ENCODE data around the gene POMT2. TPM values are rescaled to one million over a fixed set of nuclear protein-coding genes. Genes with fewer than 3 reads are reported as not detected.

Gene POMT2
- total RNA-seq, 1 donor from 2014 or later: 46.8 TPM

- peaks cover 5% of the 10 kb centered on the region for H3K36me3 Mint-ChIP-seq (ENCODE audit: low read depth)
- H3K4me1 Mint-ChIP-seq: peaks cover 8% of the 10 kb centered on the region
- H3K9me3 Mint-ChIP-seq: no peaks in the 10 kb centered on the region
- H3K27me3 Mint-ChIP-seq (ENCODE audit: low read depth): peaks cover 46% of the 10 kb centered on the region
- no peak for DNase-seq (ENCODE audit: low read depth, low spot score)
- no peak overlapping the region for H3K27ac Mint-ChIP-seq (ENCODE audit: unreplicated experiment)
- TF ChIP-seq CTCF (conservative IDR thresholded peaks at IDR 0.05): no peak
- H3K4me3 Mint-ChIP-seq: no peak overlapping the region
Measured at GRCh38 chr14:77273796-77274195, 46.9 kb downstream of the POMT2 start.

DNA sequence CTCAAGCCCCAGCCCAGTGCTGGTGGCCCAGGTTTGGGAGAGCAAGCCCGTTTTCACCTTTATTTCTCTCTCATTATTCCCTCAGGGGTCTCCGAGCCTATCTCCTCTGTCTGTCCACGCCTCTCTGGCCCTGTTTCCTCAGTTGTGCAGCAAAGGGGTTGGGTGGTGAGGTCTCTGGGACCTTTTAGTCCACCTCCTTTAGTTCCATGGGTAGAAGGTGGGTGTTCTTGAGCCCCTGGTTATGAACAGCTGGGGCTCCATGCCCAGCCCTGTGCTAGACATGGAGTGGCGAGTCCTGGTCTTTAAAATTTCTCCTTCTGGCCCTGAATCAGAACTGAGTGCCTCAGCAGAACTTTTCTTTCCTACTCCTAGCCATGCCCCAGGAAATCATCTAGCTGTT is 48.4 kb downstream of the POMT2 start:
- Mint-ChIP-seq H3K9me3 (no peaks in the 10 kb centered on the region), H3K4me3 (no peak overlapping the region), H3K27ac (ENCODE audit: unreplicated experiment) (no peak overlapping the region), H3K36me3 (ENCODE audit: low read depth) (peaks cover 5% of the 10 kb centered on the region), H3K27me3 (ENCODE audit: low read depth) (peaks cover 59% of the 10 kb centered on the region), H3K4me1 (peaks cover 8% of the 10 kb centered on the region)
- DNase-seq (ENCODE audit: low read depth, low spot score): no peak
- TF ChIP-seq CTCF (conservative IDR thresholded peaks at IDR 0.05): no peak

- peaks cover 8% of the 10 kb centered on the region for H3K4me1 Mint-ChIP-seq
- no peaks in the 10 kb centered on the region for H3K9me3 Mint-ChIP-seq
- no peak within 1 kb of the TSS for H3K4me3 Mint-ChIP-seq
- H3K27ac Mint-ChIP-seq (ENCODE audit: unreplicated experiment): no peak within 1 kb of the TSS
- DNase-seq (ENCODE audit: low read depth, low spot score): no peak
- peaks cover 5% of the 10 kb centered on the region for H3K36me3 Mint-ChIP-seq (ENCODE audit: low read depth)
- TF ChIP-seq CTCF (conservative IDR thresholded peaks at IDR 0.05): no peak
- peaks cover 59% of the 10 kb centered on the region for H3K27me3 Mint-ChIP-seq (ENCODE audit: low read depth)
Measured at GRCh38 chr14:77271113-77271710, 49.5 kb downstream of the POMT2 start, which contains the start of gene NGB. TSS of gene NGB (minus strand) at chr14:77271206. CDS start at chr14:77270937, 269 bp downstream.

GRCh38 chr14:77270361-77271112 is 50.1 kb downstream of the POMT2 start:
- Mint-ChIP-seq H3K27ac (ENCODE audit: unreplicated experiment) (no peak overlapping the region), H3K36me3 (ENCODE audit: low read depth) (peaks cover 5% of the 10 kb centered on the region), H3K27me3 (ENCODE audit: low read depth) (peaks cover 59% of the 10 kb centered on the region), H3K9me3 (no peaks in the 10 kb centered on the region), H3K4me1 (peaks cover 3% of the 10 kb centered on the region), H3K4me3 (no peak overlapping the region)
- DNase-seq (ENCODE audit: low read depth, low spot score): no peak
- TF ChIP-seq CTCF (conservative IDR thresholded peaks at IDR 0.05): no peak

GRCh38 chr14:77268989-77269600 is 51.6 kb downstream of the POMT2 start:
- no peak for DNase-seq (ENCODE audit: low read depth, low spot score)
- no peak for TF ChIP-seq CTCF (conservative IDR thresholded peaks at IDR 0.05)
- peaks cover 59% of the 10 kb centered on the region for H3K27me3 Mint-ChIP-seq (ENCODE audit: low read depth)
- no peak overlapping the region for H3K27ac Mint-ChIP-seq (ENCODE audit: unreplicated experiment)
- peaks cover 5% of the 10 kb centered on the region for H3K36me3 Mint-ChIP-seq (ENCODE audit: low read depth)
- H3K9me3 Mint-ChIP-seq: no peaks in the 10 kb centered on the region
- no peaks in the 10 kb centered on the region for H3K4me1 Mint-ChIP-seq
- no peak overlapping the region for H3K4me3 Mint-ChIP-seq

All from neural crest cell (in vitro differentiated cells).